Measurements from ENCODE around the gene KCNG2. TPM values are rescaled to one million over a fixed set of nuclear protein-coding genes. Genes with fewer than 3 reads are reported as not detected.

The KCNG2 gene
- total and polyA plus RNA-seq, 2 experiments from 2014 or later = 0.15 TPM; not detected in 1

DNA sequence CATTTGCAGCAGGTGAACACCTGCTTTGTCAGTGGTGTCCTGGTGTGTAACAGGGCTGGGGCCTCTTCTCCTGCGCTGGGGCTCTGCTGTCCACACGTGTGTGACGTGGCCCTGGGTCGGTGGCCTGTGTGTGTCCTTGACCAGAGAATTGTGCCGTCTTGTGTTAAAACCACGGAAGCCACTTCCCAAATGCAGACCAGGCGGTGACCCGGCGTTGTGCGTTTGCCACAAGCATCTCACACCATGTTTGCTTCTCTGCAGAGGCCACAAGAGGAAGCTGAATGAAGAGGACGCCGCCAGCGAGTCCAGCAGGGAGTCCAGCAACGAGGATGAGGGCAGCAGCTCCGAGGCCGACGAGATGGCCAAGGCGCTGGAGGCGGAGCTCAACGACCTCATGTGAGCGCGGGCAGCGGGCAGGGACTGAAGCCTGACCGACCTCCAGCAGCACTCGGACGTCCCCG is 44.3 kb upstream of the KCNG2 start:
- Histone ChIP-seq H3K9me3 (ENCODE audit: low read depth) (no peaks in the 10 kb centered on the region), H3K36me3 (peaks cover 7% of the 10 kb centered on the region), H3K27me3 (no peaks in the 10 kb centered on the region), H3K4me1 (ENCODE audit: low read depth) (no peaks in the 10 kb centered on the region), H3K27ac (no peak overlapping the region), H3K4me3 (no peak overlapping the region)
- DNase-seq (ENCODE audit: low read depth in 1 of 2, low spot score in 1 of 2) = no peak
- TF ChIP-seq, protein P1, sequence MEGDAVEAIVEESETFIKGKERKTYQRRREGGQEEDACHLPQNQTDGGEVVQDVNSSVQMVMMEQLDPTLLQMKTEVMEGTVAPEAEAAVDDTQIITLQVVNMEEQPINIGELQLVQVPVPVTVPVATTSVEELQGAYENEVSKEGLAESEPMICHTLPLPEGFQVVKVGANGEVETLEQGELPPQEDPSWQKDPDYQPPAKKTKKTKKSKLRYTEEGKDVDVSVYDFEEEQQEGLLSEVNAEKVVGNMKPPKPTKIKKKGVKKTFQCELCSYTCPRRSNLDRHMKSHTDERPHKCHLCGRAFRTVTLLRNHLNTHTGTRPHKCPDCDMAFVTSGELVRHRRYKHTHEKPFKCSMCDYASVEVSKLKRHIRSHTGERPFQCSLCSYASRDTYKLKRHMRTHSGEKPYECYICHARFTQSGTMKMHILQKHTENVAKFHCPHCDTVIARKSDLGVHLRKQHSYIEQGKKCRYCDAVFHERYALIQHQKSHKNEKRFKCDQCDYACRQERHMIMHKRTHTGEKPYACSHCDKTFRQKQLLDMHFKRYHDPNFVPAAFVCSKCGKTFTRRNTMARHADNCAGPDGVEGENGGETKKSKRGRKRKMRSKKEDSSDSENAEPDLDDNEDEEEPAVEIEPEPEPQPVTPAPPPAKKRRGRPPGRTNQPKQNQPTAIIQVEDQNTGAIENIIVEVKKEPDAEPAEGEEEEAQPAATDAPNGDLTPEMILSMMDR (IDR thresholded peaks at IDR 0.05; ENCODE audit: low read depth, low read length) = no peak

DNA sequence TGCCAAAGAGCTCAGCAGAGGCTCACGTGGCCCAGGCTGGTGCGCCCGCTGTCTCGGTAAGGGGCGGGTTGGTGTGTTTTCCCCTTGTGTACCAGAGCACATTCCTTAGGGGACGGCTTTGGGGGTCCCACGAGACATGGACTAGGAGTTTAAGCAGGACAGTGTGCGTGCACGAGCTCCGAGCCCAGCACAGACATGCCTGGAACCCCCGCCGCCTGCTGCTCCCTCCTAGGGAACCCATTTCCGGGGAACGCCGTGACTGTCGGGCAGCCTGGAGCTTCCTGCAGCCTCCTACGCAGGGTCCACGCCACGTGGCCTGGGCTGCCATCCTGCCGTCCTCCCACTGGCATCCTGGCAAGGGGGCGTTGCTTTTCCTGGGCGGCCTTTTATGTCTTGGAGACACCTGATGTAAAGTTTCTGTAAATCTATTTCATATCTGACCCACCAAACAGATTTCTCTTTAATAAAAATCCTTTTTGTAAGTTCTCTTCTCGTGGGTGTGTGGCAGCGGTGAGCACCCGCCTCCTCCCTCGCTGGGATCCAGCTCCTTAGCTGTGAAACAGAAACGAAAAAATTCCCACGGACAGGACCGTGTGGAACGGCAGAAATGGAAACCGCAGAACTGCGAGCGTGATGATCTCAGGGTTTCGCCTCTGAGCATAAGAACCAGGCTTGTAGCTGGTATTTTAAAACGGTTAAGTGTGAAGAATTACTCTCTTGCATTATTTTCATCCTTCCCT is 43.5 kb upstream of the KCNG2 start:
- Histone ChIP-seq H3K4me1 (ENCODE audit: low read depth) (no peaks in the 10 kb centered on the region), H3K4me3 (no peak overlapping the region), H3K9me3 (ENCODE audit: low read depth) (no peaks in the 10 kb centered on the region), H3K27me3 (no peaks in the 10 kb centered on the region), H3K36me3 (peaks cover 7% of the 10 kb centered on the region), H3K27ac (no peak overlapping the region)
- TF ChIP-seq, protein P1 (IDR thresholded peaks at IDR 0.05; ENCODE audit: low read depth, low read length) = no peak
- no peak for DNase-seq (ENCODE audit: low read depth in 1 of 2, low spot score in 1 of 2)

DNA sequence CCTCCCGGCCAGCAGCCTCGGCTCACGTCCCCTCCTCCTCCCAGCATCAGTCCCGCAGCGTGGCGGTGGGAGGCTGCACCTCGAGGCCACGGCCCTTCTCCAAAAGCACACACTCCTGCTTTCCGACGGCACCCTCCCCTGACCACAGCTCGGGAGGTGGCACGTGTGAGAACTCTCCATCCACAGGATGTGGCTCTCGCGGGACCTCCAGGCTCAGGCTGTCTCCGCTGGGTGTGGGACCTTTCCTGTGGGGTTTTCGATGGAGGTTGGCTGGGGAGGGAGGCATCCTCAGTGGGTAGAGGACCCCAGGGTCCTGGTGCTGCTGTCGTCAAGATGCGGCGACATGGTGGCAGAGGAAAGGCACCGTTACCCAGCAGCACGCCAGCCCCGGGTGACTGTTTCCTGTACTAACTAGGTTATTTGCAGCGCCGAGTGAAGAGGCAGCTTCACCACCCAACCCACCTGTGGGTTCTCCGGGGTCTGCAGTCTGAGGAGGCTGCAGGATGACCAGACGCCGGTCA is 42.8 kb upstream of the KCNG2 start:
- Histone ChIP-seq H3K27me3 (no peaks in the 10 kb centered on the region), H3K9me3 (ENCODE audit: low read depth) (no peaks in the 10 kb centered on the region), H3K4me3 (no peak overlapping the region), H3K4me1 (ENCODE audit: low read depth) (no peaks in the 10 kb centered on the region), H3K36me3 (peaks cover 7% of the 10 kb centered on the region), H3K27ac (no peak overlapping the region)
- TF ChIP-seq, protein P1 (IDR thresholded peaks at IDR 0.05; ENCODE audit: low read depth, low read length) = no peak
- no peak for DNase-seq (ENCODE audit: low read depth in 1 of 2, low spot score in 1 of 2)

DNA sequence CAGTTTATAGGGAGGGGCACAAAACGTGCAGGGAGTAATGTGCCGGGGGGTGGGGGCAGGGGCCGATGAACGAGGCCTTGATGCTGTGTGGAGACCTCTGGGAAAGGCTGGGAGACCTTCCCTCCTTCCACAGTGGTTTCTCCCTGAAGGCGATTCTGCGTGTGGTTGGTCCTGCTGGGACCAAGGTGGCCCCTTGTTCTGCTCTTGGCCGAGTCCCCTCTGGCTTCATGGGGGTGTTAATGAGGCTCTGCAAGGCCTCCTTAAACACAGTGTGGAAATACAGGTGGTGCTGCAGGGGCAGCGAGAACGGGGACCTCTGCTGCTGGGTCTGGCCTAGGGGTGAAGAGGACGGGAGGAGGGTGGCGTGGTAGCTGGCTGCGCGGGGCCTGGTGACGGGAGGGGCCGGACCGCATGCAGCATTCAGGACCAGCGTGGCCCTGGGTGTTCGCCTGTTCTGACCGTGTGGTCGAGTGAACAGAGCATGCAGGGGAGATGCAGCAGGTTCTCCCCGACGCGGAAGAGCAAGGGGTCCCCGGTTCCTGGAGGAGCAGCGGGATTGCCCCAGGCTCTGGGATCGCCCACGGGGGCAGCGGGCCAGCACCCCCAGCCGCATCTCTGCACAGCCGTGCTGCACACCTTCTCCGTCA is 42.1 kb upstream of the KCNG2 start:
- no peaks in the 10 kb centered on the region for H3K4me1 ChIP-seq (ENCODE audit: low read depth)
- H3K9me3 ChIP-seq (ENCODE audit: low read depth) = peaks cover 3% of the 10 kb centered on the region
- TF ChIP-seq, protein P1 (IDR thresholded peaks at IDR 0.05; ENCODE audit: low read depth, low read length) = no peak
- no peak for DNase-seq (ENCODE audit: low read depth in 1 of 2, low spot score in 1 of 2)
- peaks cover 7% of the 10 kb centered on the region for H3K36me3 ChIP-seq
- H3K27ac ChIP-seq = no peak overlapping the region
- no peak overlapping the region for H3K4me3 ChIP-seq
- no peaks in the 10 kb centered on the region for H3K27me3 ChIP-seq

DNA sequence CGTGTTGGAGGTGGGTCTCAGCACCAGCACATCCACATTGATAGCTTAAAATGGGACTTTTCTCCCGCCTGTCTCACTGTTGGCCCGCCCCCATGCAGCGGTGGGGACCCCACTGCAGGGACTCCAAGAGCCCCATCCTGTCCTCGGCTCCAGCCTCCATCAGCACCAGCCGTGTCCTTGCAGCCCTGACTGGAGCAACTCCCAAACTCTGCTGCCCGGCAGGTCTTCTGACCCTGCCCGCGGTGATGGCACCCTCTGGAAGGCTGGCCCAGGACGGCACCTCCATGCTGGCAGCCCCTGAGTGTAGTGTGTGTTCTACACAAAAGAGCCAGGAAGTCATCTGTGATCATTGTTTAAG is 41.6 kb upstream of the KCNG2 start:
- Histone ChIP-seq H3K27ac (no peak overlapping the region), H3K36me3 (peaks cover 7% of the 10 kb centered on the region), H3K4me3 (no peak overlapping the region), H3K4me1 (ENCODE audit: low read depth) (no peaks in the 10 kb centered on the region), H3K27me3 (no peaks in the 10 kb centered on the region), H3K9me3 (ENCODE audit: low read depth) (peaks cover 3% of the 10 kb centered on the region)
- no peak for DNase-seq (ENCODE audit: low read depth in 1 of 2, low spot score in 1 of 2)
- TF ChIP-seq, protein P1 (IDR thresholded peaks at IDR 0.05; ENCODE audit: low read depth, low read length) = no peak
